Large intestine (tissue), 3 donors: ENCODE data around the gene PRR5L. TPM values are rescaled to one million over a fixed set of nuclear protein-coding genes. Genes with fewer than 3 reads are reported as not detected.

Experiments
- DNase-seq, 2 donors: peaks; one replicate each; pipeline versions ENCODE4 v3.0.0 to v3.0.0-alpha.2; 2013
- H3K27ac ChIP-seq: one replicate; pipeline ENCODE4 v1.5.1; 2013; ENCODE audit warnings: low read length
- H3K27me3 ChIP-seq: 2 replicates; pipeline ENCODE4 v1.6.1; 2013; ENCODE audit warnings: low read length; ENCODE audit not compliant: control insufficient read depth, insufficient read depth
- H3K36me3 ChIP-seq: 2 replicates; pipeline ENCODE4 v1.6.1; 2013; ENCODE audit warnings: low read length; ENCODE audit not compliant: control insufficient read depth, insufficient read depth
- H3K4me1 ChIP-seq: one replicate; pipeline ENCODE4 v1.6.1; 2013; ENCODE audit warnings: low read length; ENCODE audit not compliant: control insufficient read depth, insufficient read depth
- H3K4me3 ChIP-seq: one replicate; pipeline ENCODE4 v1.5.1; 2013; ENCODE audit warnings: low read length
- H3K9me3 ChIP-seq: one replicate; pipeline ENCODE4 v1.6.1; 2013; ENCODE audit warnings: mild to moderate bottlenecking, low read depth, low read length, moderate library complexity; ENCODE audit not compliant: control insufficient read depth
- WGBS: methylation state at CpG from one replicate; pipeline ENCODE4 v1.1.5; 2013; ENCODE audit warnings: low lambda C conversion rate; ENCODE audit not compliant: insufficient coverage; 5-methylcytosine and 5-hydroxymethylcytosine counted together
- polyA plus RNA-seq: library from polyadenylated mRNA; unstranded; fragments of 120-200 nt; gene quantifications from one replicate; pipeline ENCODE4 v1.2.1, GENCODE V29; 2013

PRR5L gene
- polyA plus RNA-seq, 1 donor: 37.8 TPM

- Histone ChIP-seq H3K9me3 (no peaks in the 10 kb centered on the region), H3K27ac (peak overlapping the region; percentile 83), H3K4me3 (no peak overlapping the region), H3K27me3 (no peaks in the 10 kb centered on the region), H3K4me1 (peaks cover 44% of the 10 kb centered on the region), H3K36me3 (no peaks in the 10 kb centered on the region)
- WGBS: no CpG with 5 or more reads among the region's 10 CpGs
- DNase-seq: no peak
These were observed 68.7 kb downstream of the PRR5L start for GRCh38 chr11:36364551-36365325.

GRCh38 chr11:36365907-36366306 lies 69.8 kb downstream of the PRR5L start:
- no peaks in the 10 kb centered on the region for H3K36me3 ChIP-seq
- no peak overlapping the region for H3K27ac ChIP-seq
- H3K9me3 ChIP-seq: no peaks in the 10 kb centered on the region
- DNase-seq: no peak
- H3K4me1 ChIP-seq: peaks cover 39% of the 10 kb centered on the region
- no peak overlapping the region for H3K4me3 ChIP-seq
- H3K27me3 ChIP-seq: no peaks in the 10 kb centered on the region

- Histone ChIP-seq H3K36me3 (no peaks in the 10 kb centered on the region), H3K27me3 (no peaks in the 10 kb centered on the region), H3K27ac (no peak overlapping the region), H3K9me3 (no peaks in the 10 kb centered on the region), H3K4me1 (peaks cover 40% of the 10 kb centered on the region), H3K4me3 (no peak overlapping the region)
- WGBS: 41% methylated on average over 7 of the region's 9 CpGs
- DNase-seq: no peak
These were observed 72.0 kb downstream of the PRR5L start for GRCh38 chr11:36367806-36368680.

- no peaks in the 10 kb centered on the region for H3K36me3 ChIP-seq
- peak overlapping the region; percentile 86 for H3K27ac ChIP-seq
- no CpG with 5 or more reads among the region's 2 CpGs for WGBS
- H3K27me3 ChIP-seq: no peaks in the 10 kb centered on the region
- H3K4me1 ChIP-seq: peaks cover 43% of the 10 kb centered on the region
- peak; percentile 66 to 86 for DNase-seq
- no peak overlapping the region for H3K4me3 ChIP-seq
- H3K9me3 ChIP-seq: peaks cover 1% of the 10 kb centered on the region
These were observed 75.1 kb downstream of the PRR5L start for GRCh38 chr11:36371181-36371580.

- peaks cover 2% of the 10 kb centered on the region for H3K27me3 ChIP-seq
- H3K9me3 ChIP-seq: peaks cover 4% of the 10 kb centered on the region
- no peaks in the 10 kb centered on the region for H3K36me3 ChIP-seq
- peak overlapping the region; percentile 86 for H3K27ac ChIP-seq
- H3K4me1 ChIP-seq: peaks cover 43% of the 10 kb centered on the region
- WGBS: no CpG with 5 or more reads among the region's 7 CpGs
- no peak overlapping the region for H3K4me3 ChIP-seq
- DNase-seq: no peak
These were observed 75.5 kb downstream of the PRR5L start for GRCh38 chr11:36371590-36371989.

- Histone ChIP-seq H3K27me3 (peaks cover 5% of the 10 kb centered on the region), H3K9me3 (peaks cover 4% of the 10 kb centered on the region), H3K27ac (peak overlapping the region; percentile 86), H3K4me1 (peaks cover 43% of the 10 kb centered on the region), H3K4me3 (no peak overlapping the region), H3K36me3 (no peaks in the 10 kb centered on the region)
- 100% methylated on average over 1 of the region's 6 CpGs for WGBS
- DNase-seq: no peak
These were observed 76.1 kb downstream of the PRR5L start for GRCh38 chr11:36372101-36372771.

- WGBS: 44% methylated on average over 3 of the region's 6 CpGs
- peak; percentile 85 to 92 for DNase-seq
- Histone ChIP-seq H3K36me3 (no peaks in the 10 kb centered on the region), H3K4me1 (peaks cover 38% of the 10 kb centered on the region), H3K4me3 (no peak overlapping the region), H3K9me3 (peaks cover 4% of the 10 kb centered on the region), H3K27me3 (peaks cover 5% of the 10 kb centered on the region), H3K27ac (peak overlapping the region; percentile 86)
These were observed 77.2 kb downstream of the PRR5L start for GRCh38 chr11:36373016-36374010.

GRCh38 chr11:36374726-36375125 lies 78.6 kb downstream of the PRR5L start:
- peaks cover 5% of the 10 kb centered on the region for H3K27me3 ChIP-seq
- no CpG with 5 or more reads among the region's 4 CpGs for WGBS
- peaks cover 43% of the 10 kb centered on the region for H3K4me1 ChIP-seq
- peaks cover 2% of the 10 kb centered on the region for H3K36me3 ChIP-seq
- H3K9me3 ChIP-seq: peaks cover 4% of the 10 kb centered on the region
- peak overlapping the region; percentile 86 for H3K27ac ChIP-seq
- no peak overlapping the region for H3K4me3 ChIP-seq
- DNase-seq: no peak

GRCh38 chr11:36375353-36376008 lies 79.4 kb downstream of the PRR5L start:
- WGBS: 33% methylated on average over 1 of the region's 9 CpGs
- Histone ChIP-seq H3K27me3 (peaks cover 5% of the 10 kb centered on the region), H3K4me3 (peak overlapping the region; percentile 87), H3K36me3 (peaks cover 4% of the 10 kb centered on the region), H3K4me1 (peaks cover 43% of the 10 kb centered on the region), H3K27ac (peak overlapping the region; percentile 93), H3K9me3 (peaks cover 4% of the 10 kb centered on the region)
- DNase-seq: no peak
